T-helper 22 cell (primary cell): ENCODE data around the gene OR2B3.
"Not testable (repeated sequence)": the region's sequence is repeated elsewhere in the genome, so short reads cannot be mapped to it uniquely, and the experiment has no call there.

Source experiments
- DNase-seq: peaks from one replicate; pipeline ENCODE4 v3.0.0-alpha.2; 2020; ENCODE audit warnings: low read depth

Gene OR2B3, protein sequence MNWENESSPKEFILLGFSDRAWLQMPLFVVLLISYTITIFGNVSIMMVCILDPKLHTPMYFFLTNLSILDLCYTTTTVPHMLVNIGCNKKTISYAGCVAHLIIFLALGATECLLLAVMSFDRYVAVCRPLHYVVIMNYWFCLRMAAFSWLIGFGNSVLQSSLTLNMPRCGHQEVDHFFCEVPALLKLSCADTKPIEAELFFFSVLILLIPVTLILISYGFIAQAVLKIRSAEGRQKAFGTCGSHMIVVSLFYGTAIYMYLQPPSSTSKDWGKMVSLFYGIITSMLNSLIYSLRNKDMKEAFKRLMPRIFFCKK

GRCh38 chr6:29087213-29087612 lies at the start of gene OR2B3:
OR2B3 (minus strand) TSS chr6:29087313; CDS start chr6:29087248, 65 bp downstream.
- no peak for DNase-seq

DNA sequence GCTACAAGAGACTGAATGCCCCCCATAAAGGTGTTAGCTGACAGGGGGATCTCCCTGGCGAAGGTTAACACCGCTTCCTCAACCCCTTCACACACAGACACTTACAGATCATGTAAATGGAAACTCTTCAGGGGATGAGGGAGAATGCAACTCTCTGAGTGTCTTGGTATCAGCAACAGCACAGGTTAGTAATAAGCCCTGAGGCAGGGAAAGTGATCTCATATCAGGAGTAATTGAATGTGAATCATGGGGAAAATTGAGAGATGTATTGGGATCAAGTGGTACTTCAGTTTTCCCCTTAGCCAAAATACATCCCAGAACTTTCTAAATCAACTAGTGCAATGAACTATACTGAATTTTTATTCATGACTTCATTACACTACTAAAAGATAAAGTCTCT lies 44.6 kb upstream of the OR2B3 start:
- DNase-seq, result no peak

GRCh38 chr6:29130644-29131043 lies 43.5 kb upstream of the OR2B3 start:
- DNase-seq, result no peak

DNA sequence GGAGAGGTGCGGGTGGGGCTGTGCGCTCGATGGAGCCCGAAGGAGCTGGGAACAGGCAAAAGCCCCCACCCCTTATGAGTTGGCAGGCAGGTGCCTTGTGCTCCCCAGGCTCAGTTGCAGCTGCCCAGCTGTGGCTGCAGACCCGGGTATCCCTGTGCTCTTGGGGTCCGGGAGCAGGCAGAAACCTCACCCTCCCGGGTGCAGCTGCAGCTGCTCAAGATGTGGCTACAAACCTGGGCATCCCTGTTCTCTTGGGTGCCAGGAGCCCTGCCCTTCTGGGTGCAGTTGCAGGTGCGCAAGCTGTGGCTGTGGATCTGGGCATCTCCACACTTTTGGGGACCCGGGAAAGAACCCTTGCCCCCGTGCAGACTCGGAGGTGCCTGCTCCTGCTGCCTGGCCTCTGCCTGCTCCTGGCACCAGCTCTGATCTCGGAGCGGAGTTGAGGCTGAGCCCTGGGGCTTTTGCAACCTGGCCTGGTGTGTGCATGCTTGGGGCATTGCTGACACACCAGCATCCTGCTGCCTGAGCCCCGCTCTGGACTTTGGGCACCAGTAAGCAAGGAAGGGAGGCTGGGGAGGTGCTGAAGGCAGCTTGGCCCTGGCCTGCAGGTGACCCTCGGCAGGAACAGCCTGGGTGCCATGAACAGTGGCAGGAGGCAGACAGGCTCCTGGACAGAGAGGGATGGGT lies 42.4 kb upstream of the OR2B3 start:
- DNase-seq, result no peak

GRCh38 chr6:29114964-29115363 lies 27.9 kb upstream of the OR2B3 start:
- DNase-seq, result not testable (repeated sequence)

GRCh38 chr6:29112135-29112534 lies 25.0 kb upstream of the OR2B3 start:
- DNase-seq, result no peak

- no peak for DNase-seq
Measured at GRCh38 chr6:29107758-29108157, 20.6 kb upstream of the OR2B3 start, which contains the start of gene OR2J3. OR2J3 (plus strand) TSS chr6:29108058; CDS start chr6:29111891, 3,833 bp downstream.

DNA sequence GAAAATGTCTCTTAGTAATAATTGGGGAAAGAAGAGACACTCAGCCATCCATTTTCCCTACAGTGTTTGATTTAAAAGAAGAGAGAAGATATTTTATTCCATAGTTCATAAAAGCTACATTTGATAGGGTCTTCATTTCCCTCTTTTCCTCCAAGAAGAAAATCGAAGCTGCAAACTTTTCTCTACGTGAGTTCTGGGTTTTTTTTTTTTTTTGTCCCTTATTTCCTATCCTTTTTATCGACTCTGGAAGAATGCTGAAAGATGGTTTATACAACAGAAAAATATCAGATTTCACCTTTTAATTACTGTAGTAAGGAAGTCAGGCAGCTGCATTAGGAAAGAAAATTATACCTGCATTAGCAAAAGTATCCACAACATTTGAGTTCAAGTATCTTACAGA lies 12.1 kb upstream of the OR2B3 start, which contains the start of gene OR2J1:
OR2J1 (plus strand) TSS at position 301 of the 400 bp plus-strand sequence. CDS start 1,453 bp downstream, outside the sequence.
- DNase-seq, result no peak

GRCh38 chr6:29097803-29098202 lies 10.7 kb upstream of the OR2B3 start:
- no peak for DNase-seq

- DNase-seq, result no peak
Measured at GRCh38 chr6:29092957-29093356, 5.8 kb upstream of the OR2B3 start.

- no peak for DNase-seq
Measured at GRCh38 chr6:29082457-29082856, 4.7 kb downstream of the OR2B3 start.

DNA sequence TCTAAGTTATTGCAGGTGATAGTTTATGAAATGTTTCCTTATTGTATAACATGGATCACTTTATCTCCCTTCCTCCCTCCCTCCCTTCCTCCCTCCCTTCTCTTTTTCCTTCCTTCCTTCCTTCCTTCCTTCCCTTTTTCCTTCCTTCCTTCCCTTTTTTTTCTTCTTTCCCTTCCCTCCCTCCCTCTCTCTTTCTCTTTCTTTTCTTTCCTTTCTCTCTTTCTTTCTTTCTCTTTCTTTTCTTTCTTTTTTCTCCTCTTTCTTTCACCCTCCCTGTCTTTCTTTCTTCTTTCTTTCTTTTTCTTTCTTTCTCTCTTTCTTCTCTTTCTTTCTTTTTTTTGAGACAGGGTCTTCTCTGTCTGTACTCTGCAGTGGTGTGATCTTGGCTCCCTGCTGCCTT lies 5.8 kb downstream of the OR2B3 start:
- DNase-seq, result no peak

DNA sequence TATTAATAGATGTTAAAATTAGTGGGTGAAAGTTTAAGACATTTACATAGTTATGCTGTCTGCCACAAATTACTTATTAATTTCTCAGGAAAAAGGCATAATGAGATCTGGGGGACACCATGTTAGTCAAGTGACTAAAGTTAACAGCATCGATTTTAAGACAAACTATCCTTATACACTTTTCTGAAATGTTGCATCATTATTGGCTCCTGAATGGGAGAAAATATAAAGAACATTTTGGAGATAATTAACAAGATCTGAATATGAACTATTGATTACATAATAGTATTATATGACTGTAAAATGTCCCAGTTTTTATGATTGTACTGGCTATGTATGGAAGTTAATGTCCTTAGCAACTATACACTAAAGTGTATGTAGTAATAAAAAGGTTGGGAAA lies 7.9 kb downstream of the OR2B3 start:
- no peak for DNase-seq

DNA sequence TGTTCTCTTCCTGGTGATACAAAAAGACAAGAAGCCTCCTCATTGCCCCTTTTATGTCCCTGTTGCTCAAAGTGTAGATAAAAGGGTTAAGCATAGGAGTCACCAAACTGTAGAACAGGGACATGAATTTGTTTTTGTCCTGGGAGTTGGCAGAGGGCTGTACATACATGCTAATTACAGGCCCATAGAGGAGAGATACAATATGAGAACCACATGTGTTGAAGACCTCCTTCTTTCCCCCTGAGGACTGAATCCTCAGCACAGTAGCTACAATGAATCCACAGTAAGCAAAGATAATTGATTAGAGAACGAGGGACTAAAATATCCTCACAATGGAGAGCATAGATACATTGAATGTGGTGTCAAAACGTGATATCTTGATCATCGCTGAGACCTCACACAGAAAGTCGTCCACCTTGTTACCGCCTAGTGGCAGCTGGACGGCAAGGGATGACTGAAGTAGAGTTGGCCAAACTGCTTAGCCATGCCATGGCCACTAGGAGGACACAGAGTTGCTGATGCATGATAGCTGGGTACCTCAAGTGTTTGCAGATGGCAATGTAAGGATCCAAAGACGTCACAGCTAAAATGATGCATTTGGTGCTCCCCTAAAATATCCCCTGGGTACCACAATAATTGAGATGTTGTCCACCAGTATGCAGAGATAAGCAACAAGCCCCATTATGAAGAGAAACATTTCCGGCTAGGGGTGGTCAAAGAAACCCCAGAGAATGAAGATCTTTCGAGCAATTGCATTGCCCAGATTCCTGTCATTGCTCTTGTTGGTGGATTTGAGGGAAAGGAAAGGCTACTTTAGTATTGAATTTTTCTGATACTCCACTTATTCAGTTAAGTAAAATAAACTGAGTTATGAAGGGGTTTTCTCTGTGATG lies 15.0 kb downstream of the OR2B3 start:
- DNase-seq, result no peak

DNA sequence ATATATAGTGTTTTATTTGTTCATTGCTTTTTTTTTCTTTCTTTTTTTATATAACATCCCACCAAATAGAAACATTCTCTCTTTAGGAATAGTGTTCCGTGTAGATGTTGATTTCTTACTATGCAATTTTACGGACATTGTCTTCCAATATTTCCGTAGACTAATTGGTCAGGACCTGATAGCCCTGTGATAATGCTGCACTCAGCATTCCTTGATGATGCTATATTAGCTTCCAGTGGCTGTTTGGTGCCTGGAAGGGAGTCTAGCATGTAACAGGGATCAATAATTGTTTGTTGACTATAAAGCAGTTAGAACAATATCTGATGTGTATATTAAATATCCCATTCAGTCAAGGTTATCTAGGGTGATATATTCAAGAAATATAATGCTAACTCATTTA lies 35.4 kb downstream of the OR2B3 start:
- no peak for DNase-seq

- DNase-seq, result no peak
Measured at GRCh38 chr6:29045075-29045474, 42.0 kb downstream of the OR2B3 start, which contains the start of gene OR2W1. OR2W1 (minus strand) TSS chr6:29045175; CDS start chr6:29045175, 0 bp downstream.
